HepG2 (cell line): ENCODE measurements around the gene PTK7. TPM values are rescaled to one million over a fixed set of nuclear protein-coding genes. Genes with fewer than 3 reads are reported as not detected.

Experiments
- CCAR2 ChIP-seq: fragments of 200-400 bp; formaldehyde crosslinking; optimal IDR thresholded peaks from 2 replicates; pipeline ENCODE3; 2018; ENCODE audit warnings: low read depth, mild to moderate bottlenecking, low read length, moderate library complexity
- CCDC6 ChIP-seq: sonication (generic); formaldehyde crosslinking; IDR thresholded peaks from 2 replicates; pipeline ENCODE4 v1.8.1; 2022; ENCODE audit warnings: mild to moderate bottlenecking, missing genetic modification reagents, moderate library complexity
- HNRNPL ChIP-seq: fragments of 200-400 bp; formaldehyde crosslinking; IDR thresholded peaks from 2 replicates; pipeline ENCODE4 v1.6.1; 2017; ENCODE audit warnings: mild to moderate bottlenecking, low read depth, low read length
- KLF15 ChIP-seq: sonication (generic); formaldehyde crosslinking; IDR thresholded peaks from 2 replicates; pipeline ENCODE4 v1.8.1; 2023; ENCODE audit warnings: borderline replicate concordance, mild to moderate bottlenecking, inconsistent platforms, missing genetic modification reagents, mixed read lengths
- SIN3A ChIP-seq: IDR thresholded peaks from 2 replicates; pipeline ENCODE4 v1.6.1; 2011; ENCODE audit warnings: low read depth, mild to moderate bottlenecking, control low read depth, low read length, borderline replicate concordance
- SIX1 ChIP-seq: sonication (generic); formaldehyde crosslinking; IDR thresholded peaks from 2 replicates; pipeline ENCODE4 v1.4.0; 2020; ENCODE audit warnings: missing genetic modification reagents, borderline replicate concordance
- SOX13 ChIP-seq, 3 experiments: fragments of 450-650 bp in 1 of 3; sonication (generic) in 1 of 3; formaldehyde crosslinking in 1 of 3; IDR thresholded peaks in 2 of 3; conservative IDR thresholded peaks in 1 of 3; 2 replicates each; pipeline versions ENCODE4 v1.5.0 to v1.6.1; 2016 to 2020; ENCODE audit warnings: antibody characterized with exemption in 1 of 3, mild to moderate bottlenecking in 1 of 3, missing compliant biosample characterization in 1 of 3, missing genetic modification reagents in 1 of 3, moderate library complexity in 1 of 3
- STAT5B ChIP-seq: sonication (generic); formaldehyde crosslinking; IDR thresholded peaks from 2 replicates; pipeline ENCODE4 v1.4.0; 2020; ENCODE audit warnings: missing genetic modification reagents
- ZFP36L1 ChIP-seq: sonication (generic); formaldehyde crosslinking; IDR thresholded peaks from 2 replicates; pipeline ENCODE4 v1.8.0; 2022; ENCODE audit warnings: mild to moderate bottlenecking, missing genetic modification reagents, moderate library complexity
- ZFYVE20 ChIP-seq: sonication (generic); formaldehyde crosslinking; IDR thresholded peaks from 2 replicates; pipeline ENCODE4 v1.8.0; 2023; ENCODE audit warnings: low read depth, mild to moderate bottlenecking, moderate library complexity, missing genetic modification reagents, borderline replicate concordance
- ZNF343 ChIP-seq: sonication (generic); formaldehyde crosslinking; IDR thresholded peaks from 2 replicates; pipeline ENCODE4 v1.4.0; 2020; ENCODE audit warnings: mild to moderate bottlenecking, missing genetic modification reagents
- ZNF652 ChIP-seq: IDR thresholded peaks from 2 replicates; pipeline ENCODE4 v1.6.1; 2016; ENCODE audit warnings: low read depth, borderline replicate concordance
- ZNF660 ChIP-seq: sonication (generic); formaldehyde crosslinking; IDR thresholded peaks from 2 replicates; pipeline ENCODE4 v1.5.1; 2020; ENCODE audit warnings: mild to moderate bottlenecking, low read depth, missing genetic modification reagents, borderline replicate concordance
- ZNF737 ChIP-seq: sonication (generic); formaldehyde crosslinking; IDR thresholded peaks from 2 replicates; pipeline ENCODE4 v1.5.0; 2020; ENCODE audit warnings: missing genetic modification reagents, mild to moderate bottlenecking, borderline replicate concordance
- ZNF75D ChIP-seq: sonication (generic); formaldehyde crosslinking; IDR thresholded peaks from 2 replicates; pipeline ENCODE4 v1.8.1; 2023; ENCODE audit warnings: missing genetic modification reagents, mild to moderate bottlenecking, borderline replicate concordance
- polyA plus RNA-seq, 8 experiments: library from polyadenylated mRNA; depleted of rRNA in 3 of 8; stranded (reverse) in 7 of 8; unstranded in 1 of 8; fragments of >200 nt; fragmentation: Illumina TruSeq in 4 of 8; extraction: Trizol in 4 of 8; gene quantifications; 2 replicates each; pipeline versions ENCODE4 v1.2.1 to v1.2.3, GENCODE V29; 2011 to 2016; ENCODE audit warnings: low read depth in 4 of 8, missing spikeins in 1 of 8, mixed read lengths in 1 of 8; ENCODE audit not compliant: insufficient read depth in 1 of 8
- total RNA-seq, 5 experiments: library from RNA; depleted of rRNA; stranded (reverse); fragments of >200 nt; fragmentation: Illumina TruSeq; extraction: Trizol; gene quantifications; 2 replicates each; pipeline ENCODE4 v1.2.3, GENCODE V29; 2016; ENCODE audit warnings: low read depth in 1 of 5
- TF ChIP-seq, protein P1 (sequence below): sonication (generic); formaldehyde crosslinking; IDR thresholded peaks from 2 replicates; pipeline ENCODE4 v1.4.0; 2020; ENCODE audit warnings: missing genetic modification reagents, mild to moderate bottlenecking, borderline replicate concordance
- TF ChIP-seq, protein P2 (sequence below): IDR thresholded peaks from 2 replicates; pipeline ENCODE4 v1.6.1; 2016; ENCODE audit warnings: mild to moderate bottlenecking, missing biosample characterization, missing genetic modification reagents
- TF ChIP-seq, protein P3 (sequence below): sonication (generic); formaldehyde crosslinking; IDR thresholded peaks from 2 replicates; pipeline ENCODE4 v1.4.0; 2020; ENCODE audit warnings: missing genetic modification reagents
- TF ChIP-seq, protein P4 (sequence below): sonication (generic); formaldehyde crosslinking; IDR thresholded peaks from 2 replicates; pipeline ENCODE4 v1.4.0; 2020; ENCODE audit warnings: low read depth, mild to moderate bottlenecking, missing genetic modification reagents

PTK7 gene
- total and polyA plus RNA-seq, 2 of the 13 experiments (the other 11 are each of a cell fraction or from before 2014, with no cell fraction given) = 98.5 to 99.8 TPM

DNA sequence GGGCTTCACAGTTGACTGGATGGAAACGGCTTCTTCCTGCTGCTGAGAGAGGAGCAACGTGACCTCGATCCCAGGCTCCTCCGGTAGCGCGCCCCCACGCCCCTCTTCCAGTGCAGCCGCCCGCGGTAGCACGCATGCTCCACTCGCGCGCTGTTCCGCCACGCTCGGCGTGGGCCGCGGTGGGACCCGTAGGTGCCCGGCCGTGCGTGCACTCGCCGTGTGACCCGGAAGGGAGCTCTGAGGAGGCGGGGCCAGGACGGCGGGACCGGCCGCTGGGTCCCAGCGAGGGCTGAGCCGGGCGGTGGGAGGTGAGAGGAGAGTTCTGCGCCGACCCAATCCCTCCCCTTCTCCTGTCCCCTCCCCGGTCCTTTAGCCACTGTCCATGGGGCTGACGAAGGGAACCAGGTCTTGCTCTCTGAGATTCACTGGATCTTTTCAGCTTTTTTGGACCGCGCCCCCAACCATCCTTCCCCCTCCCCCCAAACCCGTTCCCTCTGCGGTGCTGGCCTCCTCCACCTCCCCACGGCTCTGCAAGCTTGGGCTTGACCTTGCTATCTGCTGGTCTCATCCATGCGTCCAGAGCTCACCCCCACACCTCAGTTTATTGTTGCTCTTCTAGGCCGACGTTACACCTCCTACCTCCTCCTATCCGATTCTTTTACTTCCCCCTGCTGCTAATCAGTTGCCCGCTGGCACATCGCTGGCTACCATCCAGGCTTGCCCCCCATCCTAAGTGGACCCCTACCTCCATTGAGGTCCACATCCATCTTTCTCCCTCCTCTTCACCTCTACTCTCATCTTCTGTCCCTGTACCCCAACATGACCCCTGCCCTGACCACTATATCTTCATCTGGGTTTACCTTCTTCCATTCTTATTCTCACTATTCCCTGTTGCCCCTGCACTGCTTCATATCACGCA, 106.1 kb downstream of the PTK7 start, which contains the start of gene CUL9 (continued):
- TF ChIP-seq, protein P1, sequence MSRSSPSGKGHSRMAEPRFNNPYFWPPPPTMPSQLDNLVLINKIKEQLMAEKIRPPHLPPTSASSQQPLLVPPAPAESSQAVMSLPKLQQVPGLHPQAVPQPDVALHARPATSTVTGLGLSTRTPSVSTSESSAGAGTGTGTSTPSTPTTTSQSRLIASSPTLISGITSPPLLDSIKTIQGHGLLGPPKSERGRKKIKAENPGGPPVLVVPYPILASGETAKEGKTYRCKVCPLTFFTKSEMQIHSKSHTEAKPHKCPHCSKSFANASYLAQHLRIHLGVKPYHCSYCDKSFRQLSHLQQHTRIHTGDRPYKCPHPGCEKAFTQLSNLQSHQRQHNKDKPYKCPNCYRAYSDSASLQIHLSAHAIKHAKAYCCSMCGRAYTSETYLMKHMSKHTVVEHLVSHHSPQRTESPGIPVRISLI (CRISPR knock-in tag) = peak; percentile 63; the same call in 1 of the 2 replicates
- TF ChIP-seq HNRNPL (0 out of 2 replicates have a peak, but pooled peaks have one; percentile 49), ZNF660 (CRISPR knock-in tag) (no peak), SIX1 (CRISPR knock-in tag) (peak; percentile 25; the same call in 1 of the 2 replicates), KLF15 (CRISPR knock-in tag) (no peak), ZNF652 (no peak; the same call in 1 of the 2 replicates), ZFP36L1 (no peak), ZNF737 (CRISPR knock-in tag) (no peak), ZFYVE20 (CRISPR knock-in tag) (no peak), ZNF75D (CRISPR knock-in tag) (no peak), SIN3A (peak; percentile 91; the same call in 1 of the 2 replicates), ZNF343 (CRISPR knock-in tag) (peak; percentile 96), STAT5B (no peak), SOX13 (IDR thresholded peaks at IDR 0.05) (no peak), SOX13 (CRISPR knock-in tag; conservative IDR thresholded peaks at IDR 0.05 in 1 of 2, IDR thresholded peaks at IDR 0.05 in 1 of 2) (peak in 1 of 2 experiments; percentile 58; a peak in 2 of 4 replicates), CCDC6 (CRISPR knock-in tag) (no peak; the same call in 1 of the 2 replicates), CCAR2 (no peak)
- TF ChIP-seq, protein P2, sequence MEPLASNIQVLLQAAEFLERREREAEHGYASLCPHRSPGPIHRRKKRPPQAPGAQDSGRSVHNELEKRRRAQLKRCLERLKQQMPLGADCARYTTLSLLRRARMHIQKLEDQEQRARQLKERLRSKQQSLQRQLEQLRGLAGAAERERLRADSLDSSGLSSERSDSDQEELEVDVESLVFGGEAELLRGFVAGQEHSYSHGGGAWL (CRISPR knock-in tag) = peak; percentile 92
- TF ChIP-seq, protein P3, sequence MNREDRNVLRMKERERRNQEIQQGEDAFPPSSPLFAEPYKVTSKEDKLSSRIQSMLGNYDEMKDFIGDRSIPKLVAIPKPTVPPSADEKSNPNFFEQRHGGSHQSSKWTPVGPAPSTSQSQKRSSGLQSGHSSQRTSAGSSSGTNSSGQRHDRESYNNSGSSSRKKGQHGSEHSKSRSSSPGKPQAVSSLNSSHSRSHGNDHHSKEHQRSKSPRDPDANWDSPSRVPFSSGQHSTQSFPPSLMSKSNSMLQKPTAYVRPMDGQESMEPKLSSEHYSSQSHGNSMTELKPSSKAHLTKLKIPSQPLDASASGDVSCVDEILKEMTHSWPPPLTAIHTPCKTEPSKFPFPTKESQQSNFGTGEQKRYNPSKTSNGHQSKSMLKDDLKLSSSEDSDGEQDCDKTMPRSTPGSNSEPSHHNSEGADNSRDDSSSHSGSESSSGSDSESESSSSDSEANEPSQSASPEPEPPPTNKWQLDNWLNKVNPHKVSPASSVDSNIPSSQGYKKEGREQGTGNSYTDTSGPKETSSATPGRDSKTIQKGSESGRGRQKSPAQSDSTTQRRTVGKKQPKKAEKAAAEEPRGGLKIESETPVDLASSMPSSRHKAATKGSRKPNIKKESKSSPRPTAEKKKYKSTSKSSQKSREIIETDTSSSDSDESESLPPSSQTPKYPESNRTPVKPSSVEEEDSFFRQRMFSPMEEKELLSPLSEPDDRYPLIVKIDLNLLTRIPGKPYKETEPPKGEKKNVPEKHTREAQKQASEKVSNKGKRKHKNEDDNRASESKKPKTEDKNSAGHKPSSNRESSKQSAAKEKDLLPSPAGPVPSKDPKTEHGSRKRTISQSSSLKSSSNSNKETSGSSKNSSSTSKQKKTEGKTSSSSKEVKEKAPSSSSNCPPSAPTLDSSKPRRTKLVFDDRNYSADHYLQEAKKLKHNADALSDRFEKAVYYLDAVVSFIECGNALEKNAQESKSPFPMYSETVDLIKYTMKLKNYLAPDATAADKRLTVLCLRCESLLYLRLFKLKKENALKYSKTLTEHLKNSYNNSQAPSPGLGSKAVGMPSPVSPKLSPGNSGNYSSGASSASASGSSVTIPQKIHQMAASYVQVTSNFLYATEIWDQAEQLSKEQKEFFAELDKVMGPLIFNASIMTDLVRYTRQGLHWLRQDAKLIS (CRISPR knock-in tag) = 0 out of 2 replicates have a peak, but pooled peaks have one; percentile 30
- TF ChIP-seq, protein P4, sequence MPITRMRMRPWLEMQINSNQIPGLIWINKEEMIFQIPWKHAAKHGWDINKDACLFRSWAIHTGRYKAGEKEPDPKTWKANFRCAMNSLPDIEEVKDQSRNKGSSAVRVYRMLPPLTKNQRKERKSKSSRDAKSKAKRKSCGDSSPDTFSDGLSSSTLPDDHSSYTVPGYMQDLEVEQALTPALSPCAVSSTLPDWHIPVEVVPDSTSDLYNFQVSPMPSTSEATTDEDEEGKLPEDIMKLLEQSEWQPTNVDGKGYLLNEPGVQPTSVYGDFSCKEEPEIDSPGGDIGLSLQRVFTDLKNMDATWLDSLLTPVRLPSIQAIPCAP (CRISPR knock-in tag) = no peak
